GM23338 (cell line): ENCODE measurements around the gene PAXX. TPM values are rescaled to one million over a fixed set of nuclear protein-coding genes. Genes with fewer than 3 reads are reported as not detected.

Source experiments
- ATAC-seq: fragments of 200-7000 bp; cut with Tn5 transposase; 3 replicates; pipeline ENCODE4 v1.9.1; 2020
- DNase-seq: peaks from one replicate; pipeline ENCODE4 v3.0.0-alpha.2; 2015; ENCODE audit warnings: low spot score
- H2AFZ ChIP-seq: fragments of 200-600 bp; sonication (generic); 2 replicates; pipeline ENCODE4 v1.8.0; 2016; ENCODE audit warnings: antibody characterized with exemption, mild to moderate bottlenecking, moderate library complexity
- H3F3A ChIP-seq: fragments of 200-600 bp; sonication (generic); replicated peaks from 2 replicates; pipeline ENCODE4 v1.8.0; 2017; ENCODE audit warnings: antibody characterized with exemption, mixed run types, low read depth
- H3K27ac ChIP-seq: fragments of 200-600 bp; sonication (generic); 2 replicates; pipeline ENCODE4 v1.6.1; 2016; ENCODE audit warnings: low read depth
- H3K27me3 ChIP-seq: fragments of 200-600 bp; sonication (generic); 2 replicates; pipeline ENCODE4 v1.8.0; 2016; ENCODE audit warnings: mild to moderate bottlenecking, mixed run types, moderate library complexity; ENCODE audit not compliant: insufficient read depth
- H3K36me3 ChIP-seq: fragments of 200-600 bp; sonication (generic); 2 replicates; pipeline ENCODE4 v1.8.0; 2016; ENCODE audit warnings: mild to moderate bottlenecking; ENCODE audit not compliant: insufficient read depth
- H3K4me1 ChIP-seq: fragments of 200-600 bp; sonication (generic); 2 replicates; pipeline ENCODE4 v1.8.0; 2016; ENCODE audit warnings: mild to moderate bottlenecking, moderate library complexity; ENCODE audit not compliant: insufficient read depth
- H3K4me2 ChIP-seq: fragments of 200-600 bp; sonication (generic); 2 replicates; pipeline ENCODE4 v1.7.1; 2017; ENCODE audit warnings: mixed run types
- H3K4me3 ChIP-seq: fragments of 200-600 bp; sonication (generic); 2 replicates; pipeline ENCODE4 v1.6.1; 2016; ENCODE audit warnings: mixed run types
- H3K79me2 ChIP-seq: fragments of 200-600 bp; sonication (generic); replicated peaks from 2 replicates; pipeline ENCODE4 v1.8.0; 2017; ENCODE audit warnings: mild to moderate bottlenecking; ENCODE audit not compliant: insufficient read depth
- H3K9me2 ChIP-seq: fragments of 200-600 bp; sonication (generic); 2 replicates; pipeline ENCODE4 v1.8.0; 2017; ENCODE audit not compliant: insufficient read depth
- H4K20me1 ChIP-seq: fragments of 200-600 bp; sonication (generic); replicated peaks from 2 replicates; pipeline ENCODE4 v1.8.0; 2017; ENCODE audit warnings: mild to moderate bottlenecking; ENCODE audit not compliant: insufficient read depth
- H3K27ac Mint-ChIP-seq: 2 replicates; pipeline ENCODE4 v1.8.0; 2020; ENCODE audit warnings: inconsistent platforms, mild to moderate bottlenecking, moderate library complexity, mixed read lengths
- H3K27me3 Mint-ChIP-seq: 3 replicates; pipeline ENCODE4 v1.8.0; 2022; ENCODE audit warnings: low read depth, mild to moderate bottlenecking, moderate library complexity, mixed read lengths, inconsistent platforms; ENCODE audit not compliant: insufficient read depth, poor library complexity
- H3K36me3 Mint-ChIP-seq: 3 replicates; pipeline ENCODE4 v1.8.0; 2021; ENCODE audit warnings: low read depth, mild to moderate bottlenecking, inconsistent platforms, moderate library complexity, mixed read lengths
- H3K4me1 Mint-ChIP-seq: 3 replicates; pipeline ENCODE4 v1.8.0; 2020; ENCODE audit warnings: mild to moderate bottlenecking, inconsistent platforms, mixed read lengths
- H3K4me3 Mint-ChIP-seq: 3 replicates; pipeline ENCODE4 v1.8.0; 2021; ENCODE audit warnings: moderate library complexity, mild to moderate bottlenecking, inconsistent platforms, mixed read lengths
- H3K9me3 Mint-ChIP-seq: 3 replicates; pipeline ENCODE4 v1.8.0; 2020; ENCODE audit warnings: moderate library complexity, mild to moderate bottlenecking, inconsistent platforms, mixed read lengths
- CREB1 ChIP-seq: fragments of 250-450 bp; sonication (Bioruptor Pico); IDR thresholded peaks from 2 replicates; pipeline ENCODE4 v1.5.0; 2020; ENCODE audit warnings: low read depth, mild to moderate bottlenecking, moderate library complexity
- CTCF ChIP-seq, 2 experiments: fragments of 200-600 bp in 1 of 2; sonication (generic) in 1 of 2; conservative IDR thresholded peaks; 2 replicates each; pipeline versions ENCODE4 v1.5.1 to v1.6.1; 2016 to 2017; ENCODE audit warnings: antibody characterized with exemption in 2 of 2, low read depth in 2 of 2, mild to moderate bottlenecking in 2 of 2, moderate library complexity in 1 of 2
- EZH2 ChIP-seq: fragments of 200-600 bp; sonication (generic); IDR thresholded peaks from one replicate; pipeline ENCODE4 v1.8.0; 2017; ENCODE audit warnings: antibody characterized with exemption, mild to moderate bottlenecking, low read depth; ENCODE audit not compliant: unreplicated experiment
- EZH2phosphoT487 ChIP-seq: fragments of 200-600 bp; sonication (generic); IDR thresholded peaks from one replicate; pipeline ENCODE4 v1.8.1; 2018; ENCODE audit warnings: antibody characterized with exemption; ENCODE audit not compliant: unreplicated experiment
- JUNB ChIP-seq: IDR thresholded peaks from one replicate; pipeline ENCODE4 v1.6.1; 2016; ENCODE audit warnings: antibody characterized with exemption; ENCODE audit not compliant: unreplicated experiment
- NANOG ChIP-seq: IDR thresholded peaks from 2 replicates; pipeline ENCODE4 v1.6.1; 2016; ENCODE audit warnings: antibody characterized with exemption, borderline replicate concordance
- POLR2AphosphoS5 ChIP-seq: IDR thresholded peaks from 2 replicates; pipeline ENCODE4 v1.6.1; 2016; ENCODE audit warnings: antibody characterized with exemption, low read depth
- REST ChIP-seq: IDR thresholded peaks from one replicate; pipeline ENCODE4 v1.6.1; 2018; ENCODE audit warnings: antibody characterized with exemption; ENCODE audit not compliant: unreplicated experiment
- STAT1 ChIP-seq: IDR thresholded peaks from one replicate; pipeline ENCODE4 v1.6.1; 2016; ENCODE audit warnings: antibody characterized with exemption; ENCODE audit not compliant: unreplicated experiment
- ZNF331 ChIP-seq: fragments of 250-450 bp; sonication (Bioruptor Pico); IDR thresholded peaks from 2 replicates; pipeline ENCODE4 v1.5.0; 2020; ENCODE audit warnings: low read depth, mild to moderate bottlenecking, moderate library complexity
- ZNF462 ChIP-seq: fragments of 250-450 bp; sonication (Bioruptor Pico); IDR thresholded peaks from 2 replicates; pipeline ENCODE4 v1.5.0; 2020; ENCODE audit warnings: mild to moderate bottlenecking, moderate library complexity
- polyA plus RNA-seq: library from polyadenylated mRNA; unstranded; fragments of >200 nt; fragmentation: Nextera tagmentation; extraction: Ambion mirVana; gene quantifications from 2 replicates; pipeline ENCODE4 v1.2.1, GENCODE V29; 2016
- total RNA-seq: library from RNA; depleted of rRNA; stranded (reverse); fragments of >200 nt; shearing (Covaris generic); gene quantifications from 2 replicates; pipeline ENCODE4 v1.2.3, GENCODE V29; 2014

Gene PAXX
- total and polyA plus RNA-seq, 2 experiments from 2014 or later: 71.5 to 86.0 TPM

GRCh38 chr9:136995362-136995761, 3.1 kb downstream of the PAXX start:
- Histone ChIP-seq H3K4me1 (peaks cover 6% of the 10 kb centered on the region; the same call in 1 of the 2 replicates), H3F3A (no peaks in the 10 kb centered on the region), H3K4me2 (peak overlapping the region; percentile 86), H4K20me1 (no peaks in the 10 kb centered on the region), H3K27me3 (peaks cover 49% of the 10 kb centered on the region), H2AFZ (no peak overlapping the region), H3K9me2 (no peaks in the 10 kb centered on the region), H3K79me2 (no peaks in the 10 kb centered on the region), H3K27ac (no peak overlapping the region), H3K4me3 (peak overlapping the region; percentile 55), H3K36me3 (no peaks in the 10 kb centered on the region)
- Mint-ChIP-seq H3K4me1 (peaks cover 3% of the 10 kb centered on the region), H3K4me3 (no peak overlapping the region; the same call in 2 of the 3 replicates), H3K9me3 (peaks cover 10% of the 10 kb centered on the region), H3K27me3 (peaks cover 26% of the 10 kb centered on the region), H3K27ac (no peak overlapping the region), H3K36me3 (no peaks in the 10 kb centered on the region; the same call in 2 of the 3 replicates)
- TF ChIP-seq REST (no peak), NANOG (no peak), EZH2phosphoT487 (no peak), JUNB (no peak), CREB1 (CRISPR knock-in tag) (no peak), ZNF331 (no peak), STAT1 (no peak), CTCF (conservative IDR thresholded peaks at IDR 0.05; ENCODE audit: low read depth in 2 of 2) (no peak)
- DNase-seq (no peak), ATAC-seq (no peak)

GRCh38 chr9:136995772-136996311, 3.6 kb downstream of the PAXX start:
- Mint-ChIP-seq H3K9me3 (peaks cover 5% of the 10 kb centered on the region), H3K27ac (no peak overlapping the region), H3K27me3 (peaks cover 22% of the 10 kb centered on the region), H3K4me1 (peaks cover 3% of the 10 kb centered on the region), H3K4me3 (no peak overlapping the region), H3K36me3 (no peaks in the 10 kb centered on the region; the same call in 2 of the 3 replicates)
- H3K4me3 ChIP-seq: no peak overlapping the region
- H3F3A ChIP-seq: no peaks in the 10 kb centered on the region
- no peaks in the 10 kb centered on the region for H3K9me2 ChIP-seq
- peaks cover 44% of the 10 kb centered on the region for H3K27me3 ChIP-seq
- H3K79me2 ChIP-seq: no peaks in the 10 kb centered on the region
- peak overlapping the region; percentile 67; the same call in 1 of the 2 replicates for H3K4me2 ChIP-seq
- H3K27ac ChIP-seq: no peak overlapping the region
- H4K20me1 ChIP-seq: no peaks in the 10 kb centered on the region
- ATAC-seq: no peak
- H3K4me1 ChIP-seq: peaks cover 6% of the 10 kb centered on the region; the same call in 1 of the 2 replicates
- H2AFZ ChIP-seq: no peak overlapping the region
- no peaks in the 10 kb centered on the region for H3K36me3 ChIP-seq
- DNase-seq: no peak
- no peak for TF ChIP-seq ZNF462
- no peak for TF ChIP-seq CREB1 (CRISPR knock-in tag)
- TF ChIP-seq EZH2: no peak
- TF ChIP-seq POLR2AphosphoS5: no peak
